GM23338 (cell line): ENCODE results near the gene CCSER2. TPM values are rescaled to one million over a fixed set of nuclear protein-coding genes. Genes with fewer than 3 reads are reported as not detected.

Experiments
- ATAC-seq: fragments of 200-7000 bp; cut with Tn5 transposase; 3 replicates; pipeline ENCODE4 v1.9.1; 2020
- DNase-seq: peaks from one replicate; pipeline ENCODE4 v3.0.0-alpha.2; 2015; ENCODE audit warnings: low spot score
- H2AFZ ChIP-seq: fragments of 200-600 bp; sonication (generic); 2 replicates; pipeline ENCODE4 v1.8.0; 2016; ENCODE audit warnings: antibody characterized with exemption, mild to moderate bottlenecking, moderate library complexity
- H3F3A ChIP-seq: fragments of 200-600 bp; sonication (generic); replicated peaks from 2 replicates; pipeline ENCODE4 v1.8.0; 2017; ENCODE audit warnings: antibody characterized with exemption, mixed run types, low read depth
- H3K27ac ChIP-seq: fragments of 200-600 bp; sonication (generic); 2 replicates; pipeline ENCODE4 v1.6.1; 2016; ENCODE audit warnings: low read depth
- H3K27me3 ChIP-seq: fragments of 200-600 bp; sonication (generic); 2 replicates; pipeline ENCODE4 v1.8.0; 2016; ENCODE audit warnings: mild to moderate bottlenecking, mixed run types, moderate library complexity; ENCODE audit not compliant: insufficient read depth
- H3K36me3 ChIP-seq: fragments of 200-600 bp; sonication (generic); 2 replicates; pipeline ENCODE4 v1.8.0; 2016; ENCODE audit warnings: mild to moderate bottlenecking; ENCODE audit not compliant: insufficient read depth
- H3K4me1 ChIP-seq: fragments of 200-600 bp; sonication (generic); 2 replicates; pipeline ENCODE4 v1.8.0; 2016; ENCODE audit warnings: mild to moderate bottlenecking, moderate library complexity; ENCODE audit not compliant: insufficient read depth
- H3K4me2 ChIP-seq: fragments of 200-600 bp; sonication (generic); 2 replicates; pipeline ENCODE4 v1.7.1; 2017; ENCODE audit warnings: mixed run types
- H3K4me3 ChIP-seq: fragments of 200-600 bp; sonication (generic); 2 replicates; pipeline ENCODE4 v1.6.1; 2016; ENCODE audit warnings: mixed run types
- H3K79me2 ChIP-seq: fragments of 200-600 bp; sonication (generic); replicated peaks from 2 replicates; pipeline ENCODE4 v1.8.0; 2017; ENCODE audit warnings: mild to moderate bottlenecking; ENCODE audit not compliant: insufficient read depth
- H3K9me2 ChIP-seq: fragments of 200-600 bp; sonication (generic); 2 replicates; pipeline ENCODE4 v1.8.0; 2017; ENCODE audit not compliant: insufficient read depth
- H4K20me1 ChIP-seq: fragments of 200-600 bp; sonication (generic); replicated peaks from 2 replicates; pipeline ENCODE4 v1.8.0; 2017; ENCODE audit warnings: mild to moderate bottlenecking; ENCODE audit not compliant: insufficient read depth
- H3K27ac Mint-ChIP-seq: 2 replicates; pipeline ENCODE4 v1.8.0; 2020; ENCODE audit warnings: inconsistent platforms, mild to moderate bottlenecking, moderate library complexity, mixed read lengths
- H3K27me3 Mint-ChIP-seq: 3 replicates; pipeline ENCODE4 v1.8.0; 2022; ENCODE audit warnings: low read depth, mild to moderate bottlenecking, moderate library complexity, mixed read lengths, inconsistent platforms; ENCODE audit not compliant: insufficient read depth, poor library complexity
- H3K36me3 Mint-ChIP-seq: 3 replicates; pipeline ENCODE4 v1.8.0; 2021; ENCODE audit warnings: low read depth, mild to moderate bottlenecking, inconsistent platforms, moderate library complexity, mixed read lengths
- H3K4me1 Mint-ChIP-seq: 3 replicates; pipeline ENCODE4 v1.8.0; 2020; ENCODE audit warnings: mild to moderate bottlenecking, inconsistent platforms, mixed read lengths
- H3K4me3 Mint-ChIP-seq: 3 replicates; pipeline ENCODE4 v1.8.0; 2021; ENCODE audit warnings: moderate library complexity, mild to moderate bottlenecking, inconsistent platforms, mixed read lengths
- H3K9me3 Mint-ChIP-seq: 3 replicates; pipeline ENCODE4 v1.8.0; 2020; ENCODE audit warnings: moderate library complexity, mild to moderate bottlenecking, inconsistent platforms, mixed read lengths
- CTCF ChIP-seq, 2 experiments: fragments of 200-600 bp in 1 of 2; sonication (generic) in 1 of 2; conservative IDR thresholded peaks; 2 replicates each; pipeline versions ENCODE4 v1.5.1 to v1.6.1; 2016 to 2017; ENCODE audit warnings: antibody characterized with exemption in 2 of 2, low read depth in 2 of 2, mild to moderate bottlenecking in 2 of 2, moderate library complexity in 1 of 2
- EZH2 ChIP-seq: fragments of 200-600 bp; sonication (generic); IDR thresholded peaks from one replicate; pipeline ENCODE4 v1.8.0; 2017; ENCODE audit warnings: antibody characterized with exemption, mild to moderate bottlenecking, low read depth; ENCODE audit not compliant: unreplicated experiment
- JUNB ChIP-seq: IDR thresholded peaks from one replicate; pipeline ENCODE4 v1.6.1; 2016; ENCODE audit warnings: antibody characterized with exemption; ENCODE audit not compliant: unreplicated experiment
- NANOG ChIP-seq: IDR thresholded peaks from 2 replicates; pipeline ENCODE4 v1.6.1; 2016; ENCODE audit warnings: antibody characterized with exemption, borderline replicate concordance
- POLR2AphosphoS5 ChIP-seq: IDR thresholded peaks from 2 replicates; pipeline ENCODE4 v1.6.1; 2016; ENCODE audit warnings: antibody characterized with exemption, low read depth
- STAT1 ChIP-seq: IDR thresholded peaks from one replicate; pipeline ENCODE4 v1.6.1; 2016; ENCODE audit warnings: antibody characterized with exemption; ENCODE audit not compliant: unreplicated experiment
- ZNF114 ChIP-seq: fragments of 250-450 bp; sonication (Bioruptor Pico); IDR thresholded peaks from 2 replicates; pipeline ENCODE4 v1.5.0; 2020; ENCODE audit warnings: mild to moderate bottlenecking, moderate library complexity
- ZNF331 ChIP-seq: fragments of 250-450 bp; sonication (Bioruptor Pico); IDR thresholded peaks from 2 replicates; pipeline ENCODE4 v1.5.0; 2020; ENCODE audit warnings: low read depth, mild to moderate bottlenecking, moderate library complexity
- polyA plus RNA-seq: library from polyadenylated mRNA; unstranded; fragments of >200 nt; fragmentation: Nextera tagmentation; extraction: Ambion mirVana; gene quantifications from 2 replicates; pipeline ENCODE4 v1.2.1, GENCODE V29; 2016
- total RNA-seq: library from RNA; depleted of rRNA; stranded (reverse); fragments of >200 nt; shearing (Covaris generic); gene quantifications from 2 replicates; pipeline ENCODE4 v1.2.3, GENCODE V29; 2014
- TF ChIP-seq, protein P1 (sequence below): IDR thresholded peaks from one replicate; pipeline ENCODE4 v1.6.1; 2018; ENCODE audit warnings: antibody characterized with exemption; ENCODE audit not compliant: unreplicated experiment
- TF ChIP-seq, protein P2 (sequence below): IDR thresholded peaks from 2 replicates; pipeline ENCODE4 v1.6.1; 2016; ENCODE audit warnings: antibody characterized with exemption

Gene CCSER2
- total and polyA plus RNA-seq, 2 experiments from 2014 or later = 30.6 to 37.2 TPM

- TF ChIP-seq, protein P1, sequence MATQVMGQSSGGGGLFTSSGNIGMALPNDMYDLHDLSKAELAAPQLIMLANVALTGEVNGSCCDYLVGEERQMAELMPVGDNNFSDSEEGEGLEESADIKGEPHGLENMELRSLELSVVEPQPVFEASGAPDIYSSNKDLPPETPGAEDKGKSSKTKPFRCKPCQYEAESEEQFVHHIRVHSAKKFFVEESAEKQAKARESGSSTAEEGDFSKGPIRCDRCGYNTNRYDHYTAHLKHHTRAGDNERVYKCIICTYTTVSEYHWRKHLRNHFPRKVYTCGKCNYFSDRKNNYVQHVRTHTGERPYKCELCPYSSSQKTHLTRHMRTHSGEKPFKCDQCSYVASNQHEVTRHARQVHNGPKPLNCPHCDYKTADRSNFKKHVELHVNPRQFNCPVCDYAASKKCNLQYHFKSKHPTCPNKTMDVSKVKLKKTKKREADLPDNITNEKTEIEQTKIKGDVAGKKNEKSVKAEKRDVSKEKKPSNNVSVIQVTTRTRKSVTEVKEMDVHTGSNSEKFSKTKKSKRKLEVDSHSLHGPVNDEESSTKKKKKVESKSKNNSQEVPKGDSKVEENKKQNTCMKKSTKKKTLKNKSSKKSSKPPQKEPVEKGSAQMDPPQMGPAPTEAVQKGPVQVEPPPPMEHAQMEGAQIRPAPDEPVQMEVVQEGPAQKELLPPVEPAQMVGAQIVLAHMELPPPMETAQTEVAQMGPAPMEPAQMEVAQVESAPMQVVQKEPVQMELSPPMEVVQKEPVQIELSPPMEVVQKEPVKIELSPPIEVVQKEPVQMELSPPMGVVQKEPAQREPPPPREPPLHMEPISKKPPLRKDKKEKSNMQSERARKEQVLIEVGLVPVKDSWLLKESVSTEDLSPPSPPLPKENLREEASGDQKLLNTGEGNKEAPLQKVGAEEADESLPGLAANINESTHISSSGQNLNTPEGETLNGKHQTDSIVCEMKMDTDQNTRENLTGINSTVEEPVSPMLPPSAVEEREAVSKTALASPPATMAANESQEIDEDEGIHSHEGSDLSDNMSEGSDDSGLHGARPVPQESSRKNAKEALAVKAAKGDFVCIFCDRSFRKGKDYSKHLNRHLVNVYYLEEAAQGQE = no peak
- TF ChIP-seq EZH2 = no peak
- no peak for TF ChIP-seq NANOG
- TF ChIP-seq JUNB = no peak
Measured at GRCh38 chr10:84293171-84293570, 35.2 kb upstream of the CCSER2 start (continued).

DNA sequence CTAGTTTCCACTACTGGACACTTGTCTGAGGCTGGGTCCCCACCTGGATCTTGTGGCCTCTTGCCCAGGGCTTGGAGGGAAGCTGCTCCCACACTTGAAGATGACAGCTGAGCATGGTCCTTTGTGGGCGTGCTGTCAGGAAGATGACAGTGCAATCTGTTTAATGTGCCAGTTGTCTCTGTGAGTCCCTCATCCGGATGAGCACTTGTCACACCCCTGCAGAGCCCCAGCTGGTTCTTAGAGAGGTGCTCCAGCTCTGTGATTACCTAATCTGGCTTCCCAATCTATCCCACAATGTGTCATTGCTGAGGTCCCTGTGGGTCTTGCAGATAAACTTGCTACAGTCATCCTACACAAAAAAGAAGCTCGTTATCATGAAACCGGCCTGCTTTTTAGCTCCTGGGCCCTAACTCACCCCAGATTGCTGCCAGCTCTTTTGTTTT, 34.8 kb upstream of the CCSER2 start:
- H3K9me3 Mint-ChIP-seq = no peaks in the 10 kb centered on the region
- Histone ChIP-seq H3K27me3 (no peaks in the 10 kb centered on the region), H3K4me3 (no peak overlapping the region), H3K4me1 (peaks cover 35% of the 10 kb centered on the region), H3K36me3 (no peaks in the 10 kb centered on the region), H3K27ac (no peak overlapping the region), H3K9me2 (peaks cover 6% of the 10 kb centered on the region; the same call in 1 of the 2 replicates), H3F3A (0 out of 2 replicates have a peak, but pooled peaks cover 13% of the 10 kb centered on the region), H4K20me1 (no peaks in the 10 kb centered on the region), H3K79me2 (no peaks in the 10 kb centered on the region), H3K4me2 (no peak overlapping the region), H2AFZ (no peak overlapping the region)
- ATAC-seq (no peak), DNase-seq (no peak)
- H3K36me3 Mint-ChIP-seq = no peaks in the 10 kb centered on the region; the same call in 2 of the 3 replicates
- H3K27ac Mint-ChIP-seq = no peak overlapping the region
- peaks cover 30% of the 10 kb centered on the region for H3K4me1 Mint-ChIP-seq
- TF ChIP-seq, protein P2, sequence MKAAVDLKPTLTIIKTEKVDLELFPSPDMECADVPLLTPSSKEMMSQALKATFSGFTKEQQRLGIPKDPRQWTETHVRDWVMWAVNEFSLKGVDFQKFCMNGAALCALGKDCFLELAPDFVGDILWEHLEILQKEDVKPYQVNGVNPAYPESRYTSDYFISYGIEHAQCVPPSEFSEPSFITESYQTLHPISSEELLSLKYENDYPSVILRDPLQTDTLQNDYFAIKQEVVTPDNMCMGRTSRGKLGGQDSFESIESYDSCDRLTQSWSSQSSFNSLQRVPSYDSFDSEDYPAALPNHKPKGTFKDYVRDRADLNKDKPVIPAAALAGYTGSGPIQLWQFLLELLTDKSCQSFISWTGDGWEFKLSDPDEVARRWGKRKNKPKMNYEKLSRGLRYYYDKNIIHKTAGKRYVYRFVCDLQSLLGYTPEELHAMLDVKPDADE = no peak
- no peak for TF ChIP-seq JUNB
- TF ChIP-seq NANOG = no peak
- no peak for TF ChIP-seq POLR2AphosphoS5
- H3K4me3 Mint-ChIP-seq = no peak overlapping the region
- H3K27me3 Mint-ChIP-seq = peaks cover 6% of the 10 kb centered on the region

GRCh38 chr10:84294766-84295447, 33.5 kb upstream of the CCSER2 start:
- H4K20me1 ChIP-seq = no peaks in the 10 kb centered on the region
- no peaks in the 10 kb centered on the region for H3K36me3 ChIP-seq
- no peak overlapping the region for H3K27ac Mint-ChIP-seq
- H3K9me3 Mint-ChIP-seq = no peaks in the 10 kb centered on the region
- no peak overlapping the region for H3K4me3 Mint-ChIP-seq
- DNase-seq = no peak
- H3F3A ChIP-seq = 0 out of 2 replicates have a peak, but pooled peaks cover 13% of the 10 kb centered on the region
- no peak overlapping the region for H2AFZ ChIP-seq
- no peak overlapping the region for H3K4me3 ChIP-seq
- H3K27me3 Mint-ChIP-seq = peaks cover 7% of the 10 kb centered on the region
- H3K4me2 ChIP-seq = no peak overlapping the region
- H3K27ac ChIP-seq = peak overlapping the region; percentile 77; the same call in 1 of the 2 replicates
- H3K9me2 ChIP-seq = peaks cover 6% of the 10 kb centered on the region; the same call in 1 of the 2 replicates
- H3K4me1 ChIP-seq = peaks cover 38% of the 10 kb centered on the region
- no peaks in the 10 kb centered on the region; the same call in 2 of the 3 replicates for H3K36me3 Mint-ChIP-seq
- no peaks in the 10 kb centered on the region for H3K27me3 ChIP-seq
- no peaks in the 10 kb centered on the region for H3K79me2 ChIP-seq
- ATAC-seq = no peak
- peaks cover 30% of the 10 kb centered on the region for H3K4me1 Mint-ChIP-seq
- TF ChIP-seq ZNF331 (CRISPR knock-in tag) (no peak), ZNF114 (CRISPR knock-in tag) (no peak), NANOG (no peak), STAT1 (no peak), CTCF (conservative IDR thresholded peaks at IDR 0.05; ENCODE audit: low read depth in 2 of 2) (no peak), JUNB (no peak)
- TF ChIP-seq, protein P2 = no peak
